Fibroblast of skin of back (primary cell): ENCODE results near the gene CCNL2. TPM values are rescaled to one million over a fixed set of nuclear protein-coding genes. Genes with fewer than 3 reads are reported as not detected.
"Not testable (repeated sequence)": the region's sequence is repeated elsewhere in the genome, so short reads cannot be mapped to it uniquely, and the experiment has no call there.

Experiments
- DNase-seq: peaks from one replicate; pipeline ENCODE4 v3.0.0-alpha.2; 2013
- polyA plus RNA-seq, 2 experiments: library from polyadenylated mRNA; unstranded; fragments of 120-200 nt; gene quantifications; one replicate each; pipeline ENCODE4 v1.2.1, GENCODE V29; 2013; ENCODE audit not compliant: insufficient read length in 2 of 2

The CCNL2 gene
- polyA plus RNA-seq (2013, experiment 1 of 2; ENCODE audit: insufficient read length) = 94.4 TPM
- 103 TPM for polyA plus RNA-seq (2013, experiment 2 of 2; ENCODE audit: insufficient read length)

- peak; percentile 98 for DNase-seq
Observed at GRCh38 chr1:1399187-1399871, at the start of gene CCNL2. Gene CCNL2 (minus strand): TSS chr1:1399335. CDS start chr1:1399306, 29 bp downstream.

DNA sequence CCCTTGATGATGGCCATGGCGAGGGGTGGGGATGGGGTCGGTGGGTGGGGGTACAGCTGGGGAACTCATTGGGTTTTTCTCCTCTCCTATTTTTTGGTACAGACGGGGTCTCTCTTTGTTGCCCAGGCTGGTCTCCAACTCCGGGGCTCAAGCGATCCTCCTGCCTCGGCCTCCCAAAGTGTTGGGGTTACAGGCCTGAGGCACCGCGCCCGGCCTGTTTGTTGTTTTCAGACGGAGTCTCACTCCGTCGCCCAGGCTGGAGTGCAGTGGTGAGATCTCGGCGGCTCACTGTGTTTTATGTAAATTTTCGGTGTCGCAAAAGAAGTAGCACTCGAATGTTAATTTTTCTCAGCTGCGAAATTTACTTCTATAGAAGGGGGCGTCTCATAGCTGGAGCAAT is 47.5 kb upstream of the CCNL2 start:
- DNase-seq = not testable (repeated sequence)

- no peak for DNase-seq
Observed at GRCh38 chr1:1442069-1442770, 43.1 kb upstream of the CCNL2 start.

DNA sequence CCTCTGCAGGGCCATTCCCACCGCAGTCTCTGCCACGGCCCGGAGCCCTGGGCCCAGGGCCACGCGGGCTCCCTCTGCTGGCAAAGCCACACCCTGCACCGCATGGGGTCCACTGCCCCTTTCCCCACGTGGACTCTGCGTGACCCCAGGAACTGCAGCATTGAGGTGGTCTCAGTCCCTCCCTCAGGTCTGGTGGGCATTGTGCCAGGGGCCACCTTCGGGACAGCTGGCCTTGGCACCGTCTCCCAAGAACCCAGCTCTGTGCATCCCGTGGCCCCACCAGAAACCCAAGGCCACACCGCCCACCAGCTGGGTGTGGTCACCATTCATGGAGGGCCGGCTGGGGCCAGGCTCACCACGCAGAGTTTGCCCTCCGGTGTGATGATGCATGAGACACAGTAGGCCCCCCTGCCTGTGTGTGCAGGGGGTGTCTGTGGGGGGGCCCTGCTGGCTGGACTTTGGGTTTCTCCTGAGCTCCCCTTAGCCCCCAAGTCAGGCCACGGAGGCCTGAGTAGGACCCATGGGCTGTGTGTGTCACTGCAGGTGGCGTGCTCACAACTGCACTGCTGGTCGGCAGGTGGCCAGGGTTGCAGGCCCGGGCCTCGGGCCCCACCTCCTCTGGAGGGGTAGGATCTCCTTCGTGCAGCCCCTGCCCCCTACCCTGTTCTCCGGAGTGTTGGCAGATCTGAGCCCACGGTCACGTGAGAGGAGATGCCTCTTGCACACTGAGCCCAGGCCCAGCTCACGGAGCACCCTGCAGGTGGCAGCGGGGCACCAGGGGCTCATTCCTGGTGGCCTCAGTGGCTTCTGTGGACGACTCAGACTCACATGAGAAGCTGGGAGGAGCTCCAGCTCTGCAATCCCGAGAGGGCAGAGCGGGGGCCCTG is 42.1 kb upstream of the CCNL2 start:
- DNase-seq = peak; percentile 22

DNA sequence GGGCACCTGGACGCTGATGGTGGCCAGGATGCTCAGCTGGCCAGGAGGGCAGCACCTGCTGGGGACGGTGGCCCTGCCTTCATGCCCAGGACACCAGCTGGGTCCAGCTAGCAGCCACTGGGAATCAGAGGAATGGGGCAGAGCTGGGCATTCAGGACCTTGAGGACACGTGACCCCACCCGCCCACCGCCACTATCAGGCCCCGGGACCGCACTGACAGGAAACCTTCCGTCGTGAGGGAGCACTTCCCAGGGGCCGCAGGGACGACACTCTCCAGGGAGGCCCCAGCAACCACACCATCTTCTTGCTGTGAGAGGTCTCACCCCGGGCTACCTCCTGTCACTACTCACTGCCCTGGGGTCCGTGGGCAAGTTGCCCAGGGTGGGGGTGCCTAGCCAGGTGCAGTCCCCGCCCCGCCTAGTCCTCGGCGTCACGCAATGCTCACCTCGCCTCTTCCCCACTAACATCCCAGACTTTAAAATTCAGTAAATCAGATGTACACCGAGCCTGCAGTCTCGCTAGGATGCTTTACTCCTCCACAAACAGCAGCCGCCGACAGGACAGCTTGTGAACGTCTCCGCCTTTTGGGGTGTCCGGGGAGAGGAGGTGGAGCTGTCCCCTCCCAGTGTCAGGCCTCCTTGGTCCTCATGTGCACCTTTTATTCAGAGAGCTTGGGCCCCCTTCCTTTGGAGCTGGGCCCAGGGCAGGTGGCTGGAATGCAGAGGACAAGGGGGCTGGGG is 41.3 kb upstream of the CCNL2 start:
- no peak for DNase-seq

GRCh38 chr1:1439546-1440261 is 40.6 kb upstream of the CCNL2 start:
- DNase-seq = no peak

GRCh38 chr1:1438531-1439381 is 39.6 kb upstream of the CCNL2 start:
- no peak for DNase-seq

- DNase-seq = peak; percentile 11
Observed at GRCh38 chr1:1437904-1438376, 38.8 kb upstream of the CCNL2 start.

DNA sequence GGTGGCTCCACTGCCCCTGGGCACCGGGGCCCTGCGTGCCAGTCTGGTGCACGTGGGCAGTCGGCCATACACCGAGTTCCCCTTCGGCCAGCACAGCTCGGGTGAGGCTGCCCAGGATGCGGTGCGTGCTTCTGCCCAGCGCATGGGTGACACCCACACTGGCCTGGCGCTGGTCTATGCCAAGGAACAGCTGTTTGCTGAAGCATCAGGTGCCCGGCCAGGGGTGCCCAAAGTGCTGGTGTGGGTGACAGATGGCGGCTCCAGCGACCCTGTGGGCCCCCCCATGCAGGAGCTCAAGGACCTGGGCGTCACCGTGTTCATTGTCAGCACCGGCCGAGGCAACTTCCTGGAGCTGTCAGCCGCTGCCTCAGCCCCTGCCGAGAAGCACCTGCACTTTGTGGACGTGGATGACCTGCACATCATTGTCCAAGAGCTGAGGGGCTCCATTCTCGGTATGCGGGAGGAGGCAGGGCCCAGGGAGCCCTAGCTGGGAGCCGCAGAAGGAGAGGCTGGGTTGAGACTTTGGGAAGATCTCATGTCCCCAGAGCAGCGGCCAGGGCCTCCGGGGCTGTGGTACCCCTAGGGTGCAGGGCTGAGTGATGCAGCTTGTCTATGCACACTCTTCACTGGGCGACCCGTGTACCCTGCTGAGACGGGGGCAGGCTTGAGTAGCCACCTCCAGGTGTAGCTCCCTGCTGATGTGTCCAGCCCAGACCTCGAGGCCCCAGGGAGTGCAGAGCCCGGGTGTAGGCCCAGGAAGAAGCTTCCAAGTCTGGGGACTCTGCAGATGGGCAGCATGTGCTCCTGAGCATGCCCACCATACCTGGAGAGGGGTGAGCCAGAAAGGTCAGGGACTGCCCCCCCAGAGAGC is 38.1 kb upstream of the CCNL2 start:
- no peak for DNase-seq

DNA sequence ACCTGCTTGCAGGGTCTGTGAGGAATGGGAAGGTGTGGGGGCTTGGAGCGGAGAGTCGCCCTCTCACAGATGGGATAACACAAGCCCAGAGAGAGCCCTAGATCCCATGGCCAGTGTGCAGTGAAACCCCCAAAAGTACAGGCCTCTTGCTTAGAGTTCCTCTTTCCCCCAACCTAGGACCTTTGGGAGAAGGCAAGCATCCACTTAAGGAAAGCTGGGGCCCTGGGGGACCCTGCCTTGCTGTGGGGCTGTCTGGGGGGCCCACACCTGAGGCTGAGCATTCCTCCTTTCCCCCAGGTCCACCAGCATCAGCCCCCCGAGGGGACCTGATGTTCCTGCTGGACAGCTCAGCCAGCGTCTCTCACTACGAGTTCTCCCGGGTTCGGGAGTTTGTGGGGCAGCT is 37.5 kb upstream of the CCNL2 start:
- DNase-seq = no peak

DNA sequence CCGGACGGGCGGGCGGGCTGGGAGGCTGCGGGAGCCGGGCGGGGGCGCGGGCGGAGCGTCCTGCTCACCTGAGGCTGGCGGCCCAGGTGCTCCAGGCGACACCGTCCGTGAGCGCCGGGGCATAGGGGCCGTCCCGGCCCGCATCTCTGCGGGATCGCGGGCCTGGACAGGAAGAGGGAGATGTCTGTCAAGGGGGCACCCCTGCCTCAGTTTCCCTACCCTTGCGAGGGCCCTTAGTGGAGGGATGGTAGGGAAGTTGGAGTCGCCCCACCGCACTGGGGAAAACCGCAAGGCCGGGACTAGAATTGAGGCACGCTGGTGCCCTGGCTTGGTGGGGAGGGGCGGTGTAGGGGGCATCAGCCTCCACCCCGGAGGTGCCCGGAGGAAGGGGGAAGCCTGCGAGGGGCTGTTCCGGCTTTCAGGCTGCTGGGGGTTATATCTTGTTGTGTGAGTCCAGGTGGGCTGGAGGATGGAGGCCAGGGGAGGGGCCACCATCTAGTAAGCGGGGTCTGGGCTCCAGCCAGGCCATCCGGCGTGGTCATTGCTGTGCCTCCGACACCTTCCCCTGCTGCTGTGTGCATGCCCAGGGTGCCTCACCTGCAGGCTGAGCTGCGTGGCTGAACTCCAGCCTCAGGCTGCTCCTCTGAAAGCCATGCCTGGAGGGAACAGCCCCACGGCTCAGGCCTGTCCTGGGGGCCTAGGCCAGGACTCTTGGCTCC is 36.9 kb upstream of the CCNL2 start:
- DNase-seq = no peak

GRCh38 chr1:1435106-1435903 is 36.2 kb upstream of the CCNL2 start, which contains the start of gene VWA1:
Gene VWA1 (plus strand): TSS chr1:1435690. CDS start chr1:1435749, 59 bp downstream.
- DNase-seq = peak; percentile 63

DNA sequence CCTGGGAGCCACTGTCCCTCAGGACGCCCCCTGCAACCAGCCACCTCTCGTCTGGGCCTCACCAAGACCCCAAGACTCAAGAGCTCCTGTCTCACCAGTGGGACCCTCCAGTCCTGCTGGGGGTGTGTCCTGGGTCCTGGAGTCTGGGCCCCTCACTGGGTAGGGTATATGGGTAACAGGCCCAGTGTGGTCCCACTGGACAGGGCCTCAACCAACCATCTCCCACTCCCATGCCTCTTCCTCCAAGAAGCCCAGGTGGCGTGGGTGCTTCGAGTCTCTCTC is 35.6 kb upstream of the CCNL2 start:
- no peak for DNase-seq

- DNase-seq = no peak
Observed at GRCh38 chr1:1434131-1434823, 35.1 kb upstream of the CCNL2 start.

DNA sequence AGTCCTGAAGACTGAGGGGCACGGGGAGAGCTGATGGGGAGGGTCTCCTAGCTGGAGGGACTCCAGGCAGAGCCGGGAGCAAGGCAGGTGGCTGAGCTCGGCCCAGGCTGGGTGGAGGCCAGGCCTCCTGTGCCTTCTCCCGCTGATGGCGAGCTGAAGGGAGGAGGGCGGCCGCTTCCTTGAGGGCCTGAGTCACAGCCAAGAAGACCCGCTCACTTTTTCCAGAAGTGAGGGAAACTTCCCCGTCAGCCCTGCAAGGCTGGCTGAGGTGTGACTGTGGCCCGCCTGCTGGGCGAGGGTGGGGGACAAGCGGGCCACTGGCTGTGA is 34.6 kb upstream of the CCNL2 start:
- DNase-seq = peak; percentile 56

DNA sequence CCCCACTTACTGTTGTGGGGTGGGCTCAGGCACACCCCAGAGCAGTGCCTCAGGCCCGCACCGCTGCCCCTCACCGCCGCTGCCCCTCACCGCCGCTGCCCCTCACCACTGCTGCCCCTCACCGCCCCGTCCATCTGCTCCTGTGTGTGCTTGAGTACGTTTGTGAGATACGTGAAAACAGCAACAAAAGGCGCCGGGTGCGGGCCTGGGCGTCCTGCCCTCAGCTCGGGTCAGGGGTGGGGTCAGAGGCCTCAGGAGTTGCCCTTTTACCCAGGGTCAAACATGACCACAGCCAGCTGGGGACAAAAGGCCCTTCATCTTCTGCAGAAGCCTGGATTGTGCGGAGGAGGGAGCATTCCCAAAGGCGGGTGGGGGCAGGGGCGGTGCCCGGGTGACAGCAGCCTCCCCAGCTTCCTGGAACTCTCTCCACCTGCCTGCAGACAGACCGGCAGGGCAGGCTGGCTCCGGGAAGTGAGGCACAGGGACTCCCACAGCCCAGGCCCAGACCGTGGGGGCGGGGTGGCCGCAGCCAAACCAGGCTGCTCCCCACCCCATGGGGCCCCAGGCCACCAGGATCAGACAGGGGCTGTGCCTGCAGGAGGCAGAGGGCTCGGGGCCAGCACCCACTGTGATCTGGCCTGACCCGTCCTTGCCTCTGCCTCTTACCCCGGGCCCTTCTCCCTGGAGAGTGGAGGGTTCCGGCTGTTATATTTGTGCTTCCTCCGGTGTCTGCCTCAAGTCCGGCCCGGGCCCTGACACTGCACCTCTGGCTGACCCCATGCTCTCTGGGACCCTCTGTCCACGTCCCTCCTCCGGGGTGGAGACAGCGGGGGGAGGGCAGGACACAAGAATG is 34.0 kb upstream of the CCNL2 start:
- DNase-seq = no peak
